Stimulated activated CD8-positive, alpha-beta memory T cell treated with anti-CD3 and anti-CD28 coated beads, Interleukin-2, amount 100 ng/mL, for 48 hours (primary cell): Measurements from ENCODE around the gene AFG3L2.

Source experiments
- DNase-seq, 2 donors: peaks; one replicate each; pipeline ENCODE4 v3.0.0-alpha.2; 2020; ENCODE audit warnings: low read depth in 2 of 2

The AFG3L2 gene

DNA sequence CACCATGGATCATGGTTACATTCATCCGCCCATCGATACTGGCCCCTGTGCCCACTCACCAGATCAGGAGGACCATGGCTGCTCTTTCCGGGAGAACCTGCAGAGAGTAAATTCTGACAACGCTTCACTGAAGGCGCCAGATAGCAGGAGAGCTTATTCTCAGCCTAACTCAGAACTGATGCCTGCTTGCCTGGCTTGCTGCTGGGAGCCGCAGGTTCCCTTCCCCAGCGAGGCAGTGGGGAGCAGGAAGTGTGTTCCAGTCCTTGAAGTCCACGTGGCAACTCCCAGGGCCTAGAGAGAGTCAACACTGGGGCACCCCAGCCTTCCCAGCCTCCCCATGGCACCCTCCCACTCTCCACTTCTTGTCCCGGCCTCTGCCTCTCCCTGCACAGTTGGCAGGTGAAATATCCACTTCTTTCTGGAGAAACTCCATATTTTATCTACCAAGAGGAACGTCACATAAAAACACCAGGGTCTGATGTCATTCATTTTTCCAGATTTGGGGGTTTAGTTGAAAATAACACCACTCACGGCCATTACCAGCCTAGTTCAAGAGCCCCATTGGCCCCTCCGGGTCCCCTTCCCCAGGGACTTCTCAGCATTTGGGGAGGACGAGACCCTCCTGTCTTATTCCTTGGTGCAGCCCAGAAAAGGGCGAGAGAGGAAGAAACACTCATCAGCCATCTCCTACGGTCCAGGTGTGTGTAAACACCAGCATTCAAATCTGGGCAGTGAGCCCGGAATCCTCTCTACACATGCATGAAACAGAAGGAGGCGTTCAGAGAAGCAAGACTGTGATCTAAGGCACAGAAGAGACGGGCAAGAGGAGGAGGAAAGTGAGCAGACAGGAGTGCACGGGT lies 72.4 kb downstream of the AFG3L2 start:
- no peak for DNase-seq

DNA sequence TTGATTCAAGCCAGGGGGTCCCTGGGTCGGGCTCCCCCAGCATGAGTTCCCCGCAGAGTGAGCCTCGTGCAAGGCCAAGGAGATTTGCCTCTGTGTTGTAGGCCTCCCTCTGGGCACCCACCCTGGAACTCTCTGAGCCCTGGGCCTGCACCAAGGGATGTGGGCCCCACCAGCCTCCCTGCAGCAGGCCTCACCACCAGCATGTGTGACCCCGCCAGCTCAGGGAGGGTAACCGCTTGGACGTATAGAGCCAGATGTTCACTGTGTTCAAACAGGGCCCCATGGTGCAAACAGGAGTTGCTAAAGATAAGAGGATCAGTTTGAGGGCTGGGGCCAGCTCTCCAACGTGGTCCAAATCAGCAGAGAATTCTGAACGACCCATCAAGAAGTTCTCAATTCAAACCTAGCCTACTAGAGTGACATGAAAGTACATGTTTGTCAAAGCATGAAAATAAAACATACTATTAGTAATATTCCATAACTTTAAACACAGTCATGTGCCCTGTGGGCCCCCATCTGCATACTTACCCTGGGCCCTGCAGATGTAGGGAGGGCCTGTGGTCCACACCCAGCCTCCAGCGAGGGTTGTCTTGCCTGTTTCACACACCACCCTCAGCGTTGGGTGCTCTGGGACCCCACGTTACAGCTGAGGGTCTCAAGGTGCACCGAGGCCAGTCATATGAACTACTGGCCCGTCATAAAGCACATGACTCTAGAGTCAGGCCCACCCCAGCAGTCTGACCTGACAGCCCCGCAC lies 74.5 kb downstream of the AFG3L2 start:
- DNase-seq = no peak

DNA sequence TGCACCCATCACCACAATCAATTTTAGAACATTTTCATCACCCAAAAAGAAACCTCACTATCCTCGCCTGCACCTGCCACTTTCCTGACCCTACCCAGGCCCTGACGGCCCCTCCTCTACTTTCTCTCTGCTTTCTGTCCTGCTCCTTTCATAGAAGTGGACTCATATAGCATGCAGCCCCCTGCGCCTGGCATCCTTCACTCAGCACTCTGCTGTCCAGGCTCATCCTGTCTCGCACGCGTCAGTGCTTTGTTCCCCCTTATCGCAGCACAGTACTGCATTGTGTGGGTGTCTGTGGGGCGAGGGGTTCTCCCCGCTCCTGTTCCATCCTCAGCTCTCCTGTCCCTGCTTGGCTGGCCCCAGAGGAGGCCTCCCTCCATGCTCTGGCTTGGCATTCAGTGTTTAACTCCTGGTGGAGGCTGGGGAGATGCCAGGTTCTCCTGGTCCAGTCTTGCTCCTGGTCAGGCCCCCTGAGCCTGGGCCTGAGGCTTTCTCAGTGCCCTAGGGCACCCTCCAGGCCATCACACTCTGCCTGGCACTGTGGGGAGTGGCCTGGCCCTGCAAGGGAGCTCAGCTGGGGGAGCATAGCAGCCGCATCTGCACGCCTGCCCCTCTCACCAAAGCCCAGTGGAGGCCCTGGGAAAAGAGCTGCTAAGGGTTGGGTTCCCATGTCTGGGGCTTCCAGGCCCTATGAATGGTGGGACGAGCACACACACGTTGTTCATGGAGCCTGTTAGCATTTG lies 75.6 kb downstream of the AFG3L2 start:
- DNase-seq = no peak

DNA sequence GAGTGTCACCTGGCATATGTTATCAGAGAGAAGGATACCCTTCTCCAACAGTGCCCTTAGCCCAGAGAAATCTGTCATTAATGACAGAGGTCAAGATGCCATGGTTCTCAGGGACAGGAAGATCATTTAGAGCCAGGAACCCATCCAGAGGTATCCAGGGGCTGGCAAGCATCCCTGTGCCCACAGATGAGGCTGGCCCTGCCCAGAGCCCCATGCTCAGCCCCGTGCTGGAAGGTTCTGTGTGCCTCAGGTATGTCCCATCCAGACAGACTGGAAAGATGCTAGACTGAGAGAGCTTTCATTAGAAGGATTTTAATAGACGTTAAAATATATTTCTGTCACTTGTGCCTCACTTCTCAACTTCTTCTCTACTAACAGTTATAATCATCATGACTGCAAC lies 77.2 kb downstream of the AFG3L2 start:
- DNase-seq = no peak

DNA sequence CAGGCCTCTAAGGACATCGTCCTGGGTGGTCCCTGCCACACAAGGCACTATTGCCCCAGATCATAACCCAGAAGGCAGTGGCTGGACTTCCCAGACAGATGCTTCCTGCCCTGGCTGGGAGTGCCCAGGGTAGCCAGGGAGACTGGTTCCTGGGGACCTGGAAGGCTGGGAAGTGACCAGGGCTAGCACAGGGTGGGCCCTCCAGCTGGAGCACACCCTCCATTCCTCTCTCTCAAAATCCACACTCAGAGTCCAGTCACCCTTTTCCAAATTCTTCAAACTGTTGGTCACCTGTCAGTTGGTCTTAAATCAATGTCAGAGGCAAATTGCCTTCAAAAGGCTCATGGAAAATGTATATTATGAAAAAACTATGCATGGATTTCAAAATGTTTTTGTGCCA lies 80.6 kb downstream of the AFG3L2 start:
- DNase-seq = no peak

DNA sequence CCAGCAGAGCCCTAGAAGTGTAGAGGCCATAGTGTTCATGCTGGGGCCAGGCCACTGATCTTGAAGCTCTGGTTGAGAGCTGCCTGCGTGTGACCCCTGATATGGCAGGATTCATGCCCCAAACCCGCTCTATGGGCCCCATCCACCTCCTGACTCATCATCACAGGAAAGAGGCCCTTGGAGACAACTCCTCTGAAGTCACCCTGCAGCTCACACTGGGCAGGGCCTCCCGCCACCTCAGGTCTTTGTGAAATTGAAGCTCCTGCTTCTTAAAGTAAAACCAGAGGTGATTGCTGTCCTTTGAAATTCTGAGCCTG lies 81.0 kb downstream of the AFG3L2 start:
- DNase-seq = no peak

DNA sequence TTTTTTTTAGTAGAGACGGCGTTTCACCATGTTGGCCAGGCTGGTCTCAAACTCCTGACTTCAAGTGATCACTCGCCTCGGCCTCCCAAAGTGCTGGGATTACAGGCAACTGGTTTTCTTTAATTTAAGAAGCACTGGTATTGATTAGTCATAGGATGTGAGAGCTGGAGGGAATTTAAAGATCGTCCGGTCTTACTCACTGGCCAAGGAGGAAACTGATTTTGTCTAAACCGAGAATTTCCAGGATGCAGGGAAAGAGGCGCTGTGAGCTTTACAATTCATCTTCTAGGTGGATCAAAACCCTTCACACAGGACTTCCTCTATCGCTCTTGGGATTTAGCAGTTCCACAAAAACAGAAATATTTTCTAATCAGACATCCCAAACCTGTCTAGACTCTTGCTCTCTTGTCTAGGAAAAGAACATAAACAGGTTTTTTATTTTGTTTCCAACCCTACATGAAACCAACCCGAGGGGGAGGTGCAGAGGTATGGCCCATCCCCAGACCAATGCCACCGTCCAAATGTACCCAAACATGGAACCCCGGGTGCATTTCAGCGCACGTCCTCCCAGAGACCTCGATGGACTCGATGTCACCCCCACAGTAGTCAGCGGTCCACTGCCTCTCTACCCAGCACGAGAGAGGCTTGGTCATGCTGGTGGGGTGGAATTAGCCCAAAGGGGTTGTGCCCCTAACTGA lies 81.5 kb downstream of the AFG3L2 start:
- DNase-seq = no peak

DNA sequence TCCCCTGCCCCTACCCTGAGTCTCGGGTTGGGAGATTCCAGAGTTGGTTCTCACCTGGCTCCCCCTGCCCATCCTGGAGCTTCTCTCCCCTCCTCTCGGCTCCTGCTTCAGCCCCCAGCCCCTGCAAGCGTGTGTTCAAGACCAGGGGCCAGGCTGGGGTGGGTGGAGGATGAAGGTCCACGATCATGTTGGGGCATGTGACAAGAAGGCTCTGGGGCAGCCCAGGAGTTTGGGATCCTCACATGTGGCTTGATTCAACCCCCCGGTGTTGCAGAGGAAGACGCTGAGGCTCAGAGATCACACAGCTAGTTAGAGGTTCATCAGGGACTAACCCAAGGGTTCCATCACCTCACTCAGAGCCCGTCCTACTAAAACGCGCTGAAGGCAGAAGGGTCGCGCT lies 83.2 kb downstream of the AFG3L2 start:
- DNase-seq = no peak

DNA sequence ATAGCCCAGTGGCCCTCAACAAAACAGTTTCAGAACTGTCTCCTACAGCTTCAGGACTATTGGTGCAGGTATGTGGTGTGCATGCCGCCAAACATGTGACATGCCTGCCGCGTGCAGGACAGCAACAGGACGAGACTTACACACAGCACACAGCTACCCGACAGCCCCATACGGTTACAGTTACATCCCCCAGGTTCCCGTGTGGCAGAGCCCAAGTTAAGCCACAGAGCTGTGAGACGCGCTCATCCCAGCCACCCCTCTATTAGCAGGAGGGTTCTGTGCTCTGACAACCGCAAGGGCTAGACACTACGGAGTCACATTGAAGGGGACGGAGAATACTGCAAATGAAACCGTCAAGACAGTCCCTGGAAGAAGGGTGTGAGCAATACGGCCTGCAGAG lies 85.3 kb downstream of the AFG3L2 start:
- no peak for DNase-seq

DNA sequence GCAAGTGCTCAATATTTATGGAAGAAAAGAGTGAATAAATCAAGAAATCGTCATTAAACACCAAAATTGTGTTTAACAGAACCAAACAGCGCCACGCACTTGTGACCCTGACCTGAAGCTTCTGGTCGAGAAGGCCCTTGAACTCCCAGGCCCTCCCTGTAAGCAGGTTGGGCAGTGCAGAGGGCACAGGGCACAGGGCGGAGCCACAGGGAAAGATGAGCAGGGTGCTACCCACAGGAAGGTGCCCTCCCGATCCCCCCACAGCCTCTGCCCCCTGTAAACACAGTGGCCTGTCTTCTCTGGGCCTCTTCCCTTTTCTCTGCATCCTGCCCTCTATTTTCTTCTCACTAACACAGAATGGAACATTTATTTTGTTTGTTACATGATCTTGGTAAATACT lies 85.9 kb downstream of the AFG3L2 start:
- no peak for DNase-seq

DNA sequence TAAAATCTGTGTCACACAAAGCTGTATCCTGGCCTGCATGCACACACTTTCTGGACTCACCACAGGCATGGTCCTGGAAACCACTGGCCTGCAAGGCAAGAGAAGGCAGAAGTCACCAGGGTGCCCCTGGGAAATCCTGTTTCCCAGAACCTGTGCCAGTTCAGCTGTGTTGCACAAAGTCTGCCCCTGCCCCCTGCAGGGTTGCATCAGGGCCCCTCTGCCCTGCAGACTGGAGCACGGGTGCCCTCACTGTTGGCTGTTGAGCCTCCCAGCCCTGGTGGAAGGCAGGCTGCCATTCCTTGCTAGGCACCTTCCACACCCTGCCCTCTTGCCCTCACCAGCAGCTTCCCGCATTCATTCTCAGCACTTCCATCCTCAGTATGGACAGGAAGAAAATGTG lies 86.9 kb downstream of the AFG3L2 start:
- DNase-seq = no peak

DNA sequence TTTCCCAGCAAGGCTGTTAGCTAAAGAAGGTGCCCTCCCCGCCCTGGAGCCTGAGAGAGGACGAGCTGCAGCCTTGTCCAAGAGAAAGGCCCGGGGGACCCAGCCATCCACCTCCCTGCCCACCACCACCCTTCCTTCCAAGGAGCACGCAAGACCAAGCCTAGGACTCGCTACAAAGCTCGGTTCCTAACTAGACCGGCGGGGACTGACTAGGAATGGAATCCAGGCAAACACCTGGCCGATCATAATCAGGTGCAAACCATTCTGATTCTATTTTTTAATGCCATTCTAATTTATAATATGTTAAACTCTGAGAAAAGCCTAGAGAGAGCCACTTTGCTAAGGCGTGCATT lies 88.6 kb downstream of the AFG3L2 start:
- DNase-seq = no peak

DNA sequence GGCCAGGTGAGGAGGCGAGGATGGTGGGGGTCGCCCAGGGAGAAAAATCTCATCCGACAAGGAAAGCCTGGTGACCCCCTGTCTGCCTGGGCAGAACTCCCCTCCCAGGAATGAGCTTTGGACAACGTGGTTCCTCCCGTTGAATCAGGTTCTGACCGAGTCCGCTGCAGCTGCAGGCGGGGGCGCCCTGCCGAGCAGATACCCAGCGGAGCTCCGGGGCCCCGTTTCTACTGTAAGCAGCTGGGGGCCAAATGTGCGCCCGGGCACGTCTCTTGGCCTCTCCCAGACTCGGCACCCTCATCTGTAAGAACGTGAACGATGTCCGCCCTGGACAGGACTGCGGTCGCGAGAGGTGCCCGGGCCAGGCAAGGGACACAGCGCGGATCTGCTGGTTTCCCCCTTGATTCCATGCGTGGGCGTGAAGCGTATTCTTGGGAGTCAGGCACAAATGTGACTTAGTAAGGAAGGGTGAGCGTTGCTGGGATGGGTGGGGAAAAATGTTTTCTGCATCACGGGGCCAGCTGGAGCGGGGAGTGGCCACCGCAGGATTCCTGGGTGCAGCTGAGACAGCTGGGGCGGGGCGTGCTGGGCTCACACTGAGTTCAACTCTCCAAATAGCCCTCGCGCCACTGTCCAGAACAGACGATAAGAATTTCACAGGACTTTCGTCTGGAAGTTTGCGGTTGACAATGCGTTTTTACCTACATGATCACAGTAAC lies 89.2 kb downstream of the AFG3L2 start:
- no peak for DNase-seq

DNA sequence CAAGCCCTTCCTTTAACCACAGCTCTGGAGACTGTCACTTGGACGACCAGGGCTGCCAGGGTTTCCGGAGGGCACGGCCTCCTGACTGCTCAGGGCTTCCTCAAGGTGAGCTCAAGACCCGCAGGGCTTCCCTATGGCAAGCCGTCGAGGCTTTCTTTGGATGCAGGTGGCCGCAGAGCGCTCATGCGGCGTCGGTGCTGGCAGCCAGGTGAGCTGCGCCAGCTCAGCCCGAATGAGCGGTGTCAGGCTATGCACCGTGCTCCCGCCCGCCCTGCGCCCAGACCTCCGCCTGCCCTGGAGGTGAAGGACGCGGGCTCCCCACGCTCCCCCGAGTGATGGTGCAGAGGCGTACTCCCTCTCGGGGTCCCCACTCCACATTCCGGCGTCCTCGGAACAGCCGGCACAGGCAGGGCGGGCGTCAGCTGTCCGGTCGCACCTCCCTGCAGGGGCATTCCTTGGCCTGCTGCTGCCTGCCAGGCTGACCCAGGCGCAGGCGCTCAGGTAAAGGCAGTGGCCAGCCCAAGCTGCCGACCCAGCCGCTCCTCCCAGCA lies 89.8 kb downstream of the AFG3L2 start:
- no peak for DNase-seq

DNA sequence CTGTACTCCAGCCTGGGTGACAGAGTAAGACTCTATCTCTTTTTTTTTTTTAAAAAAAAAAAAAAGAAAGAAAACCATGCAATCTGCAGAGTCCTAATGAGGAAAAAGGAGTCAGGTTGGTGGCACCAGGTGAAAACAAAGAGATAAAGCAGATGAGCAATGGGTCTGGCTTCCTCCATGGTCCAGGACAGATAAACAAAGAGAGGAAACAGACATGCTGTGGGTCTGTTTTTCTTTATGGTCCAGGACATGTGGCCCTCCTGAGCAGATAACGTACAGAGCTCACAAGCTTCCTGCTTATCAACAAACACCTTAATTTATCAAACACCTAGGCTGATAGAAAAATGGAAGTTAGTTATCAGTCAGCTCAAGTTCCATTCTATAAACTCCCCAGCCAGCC lies 93.4 kb downstream of the AFG3L2 start:
- DNase-seq = no peak

DNA sequence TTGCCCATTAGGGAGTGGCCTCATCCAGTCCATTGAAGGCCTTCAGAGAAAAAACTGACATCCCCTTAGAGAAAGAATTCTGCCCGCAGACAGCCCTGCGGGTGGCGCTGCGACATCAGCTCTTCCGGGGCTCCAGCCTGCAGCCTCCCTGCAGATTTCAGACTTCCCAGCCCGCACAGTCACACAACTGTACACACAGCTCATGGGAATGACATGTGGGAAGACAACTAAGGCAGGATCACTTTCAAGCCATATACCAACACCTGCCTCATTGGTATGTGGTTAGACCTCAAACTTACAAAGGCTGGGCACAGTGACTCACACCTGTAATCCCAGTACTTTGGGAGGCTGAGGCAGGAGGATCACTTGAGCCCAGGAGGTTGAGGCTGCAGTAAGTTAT lies 93.8 kb downstream of the AFG3L2 start:
- no peak for DNase-seq

DNA sequence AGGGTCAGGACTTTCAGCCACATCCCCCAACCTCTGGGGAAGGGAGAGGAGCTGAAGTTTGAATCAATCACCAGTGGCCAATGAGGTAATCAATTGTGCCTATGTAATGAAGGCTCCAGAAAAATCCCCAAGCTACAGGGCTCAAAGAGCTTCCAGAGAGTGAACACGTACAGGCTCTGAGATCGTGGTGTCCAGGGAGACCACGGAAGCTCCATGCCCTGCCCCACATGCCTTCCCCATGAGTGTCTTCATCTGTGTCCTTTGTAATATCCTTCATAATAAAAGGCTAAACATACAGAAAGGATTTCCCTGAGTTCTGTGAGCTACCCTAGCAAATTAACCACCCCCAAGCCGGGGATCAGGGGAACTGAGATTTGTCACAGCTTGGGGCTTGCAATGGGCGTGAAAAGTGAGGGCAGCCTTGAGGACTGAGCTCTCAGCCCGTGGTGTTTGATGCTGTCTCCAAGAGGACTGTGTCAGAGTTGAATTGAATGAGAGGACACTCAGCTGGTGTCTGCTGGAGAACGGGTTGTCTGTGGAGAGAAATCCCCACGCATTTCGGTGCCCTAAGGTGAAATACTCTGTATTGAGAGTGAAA lies 94.5 kb downstream of the AFG3L2 start:
- no peak for DNase-seq

DNA sequence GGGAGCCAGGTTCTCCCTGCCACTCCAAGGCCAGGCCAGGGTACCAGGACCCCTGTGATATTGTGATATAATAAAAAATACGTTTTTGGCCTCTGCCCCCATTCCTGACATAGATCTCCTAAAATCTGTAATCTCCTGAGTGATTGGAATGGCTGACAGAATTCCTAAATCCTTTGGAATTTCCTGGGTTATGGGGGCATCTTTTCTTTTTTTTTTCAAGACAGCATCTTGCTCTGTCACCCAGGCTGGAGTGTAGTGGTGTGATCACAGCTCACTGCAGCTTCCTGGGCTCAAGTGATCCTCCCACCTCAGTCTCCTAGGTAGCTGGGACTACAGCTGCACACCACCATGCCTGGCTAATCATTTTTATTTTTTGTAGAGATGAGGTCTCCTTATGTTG lies 95.2 kb downstream of the AFG3L2 start:
- no peak for DNase-seq

DNA sequence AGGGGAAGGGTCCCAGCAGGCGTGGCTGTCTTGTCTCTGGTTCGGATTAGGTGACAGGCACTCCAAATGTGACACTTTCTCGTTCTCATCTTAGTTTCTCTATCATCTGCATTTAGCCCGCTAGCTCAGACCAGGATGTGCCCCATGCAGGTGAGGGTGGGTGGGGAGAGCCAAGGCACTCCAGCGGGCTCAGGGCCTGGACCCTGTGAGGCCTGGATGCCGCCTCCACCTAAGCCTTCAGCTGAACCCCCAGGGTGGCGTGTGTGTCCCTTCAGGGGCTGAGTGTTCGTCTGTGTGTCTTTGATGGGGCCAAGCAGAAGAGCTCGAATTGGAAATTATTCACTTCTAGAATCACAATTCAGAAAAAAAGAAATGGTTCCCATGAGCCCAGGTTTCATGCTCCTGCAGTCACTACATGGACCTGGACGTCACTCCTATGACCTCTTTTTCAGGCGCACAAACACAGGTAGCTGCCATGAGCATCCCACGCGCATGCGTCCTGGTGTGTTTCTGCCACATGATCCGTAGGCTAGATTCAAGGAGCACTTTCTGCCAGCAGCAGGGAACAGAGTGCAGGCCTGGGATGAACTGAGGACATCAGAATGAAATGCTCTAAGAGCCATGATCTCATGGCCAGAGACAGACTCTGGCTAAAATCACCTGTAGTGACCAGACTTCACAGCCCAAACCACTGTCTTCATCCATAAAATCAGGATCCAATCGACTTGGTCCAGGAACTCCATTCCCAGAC lies 97.1 kb downstream of the AFG3L2 start:
- DNase-seq = no peak
